ENCODE results near the gene STXBP1.

DNA sequence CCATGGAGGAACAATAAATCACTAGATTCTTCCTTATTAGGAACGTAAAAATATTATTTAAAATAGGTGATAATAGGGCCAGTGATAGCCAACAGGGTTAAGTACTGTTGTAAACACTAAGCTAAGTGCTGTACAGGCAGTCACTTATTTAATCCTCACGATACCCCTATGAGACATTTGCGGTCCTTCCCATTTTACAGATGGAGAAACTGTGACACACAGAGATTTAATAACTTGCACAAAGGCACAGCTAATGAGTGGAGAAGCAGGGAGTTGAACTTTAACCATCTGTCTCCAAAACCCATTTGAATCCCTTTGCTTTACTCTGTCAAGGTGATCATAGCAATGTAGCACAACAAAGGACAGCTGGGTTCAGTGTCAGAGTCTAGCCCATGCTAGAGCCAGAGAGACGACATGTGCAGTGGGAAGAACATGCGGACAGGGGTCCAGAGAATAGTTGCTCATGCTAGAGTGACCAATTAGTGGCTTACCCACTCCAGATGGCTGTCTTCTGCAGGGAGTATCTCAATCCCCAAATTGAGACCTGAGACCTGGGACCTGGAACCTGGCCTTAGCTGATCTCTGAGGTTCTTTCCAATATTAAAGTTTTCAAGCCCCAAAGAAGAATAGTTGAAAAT lies 28.9 kb downstream of the STXBP1 start:
- TF ChIP-seq, protein P1, sequence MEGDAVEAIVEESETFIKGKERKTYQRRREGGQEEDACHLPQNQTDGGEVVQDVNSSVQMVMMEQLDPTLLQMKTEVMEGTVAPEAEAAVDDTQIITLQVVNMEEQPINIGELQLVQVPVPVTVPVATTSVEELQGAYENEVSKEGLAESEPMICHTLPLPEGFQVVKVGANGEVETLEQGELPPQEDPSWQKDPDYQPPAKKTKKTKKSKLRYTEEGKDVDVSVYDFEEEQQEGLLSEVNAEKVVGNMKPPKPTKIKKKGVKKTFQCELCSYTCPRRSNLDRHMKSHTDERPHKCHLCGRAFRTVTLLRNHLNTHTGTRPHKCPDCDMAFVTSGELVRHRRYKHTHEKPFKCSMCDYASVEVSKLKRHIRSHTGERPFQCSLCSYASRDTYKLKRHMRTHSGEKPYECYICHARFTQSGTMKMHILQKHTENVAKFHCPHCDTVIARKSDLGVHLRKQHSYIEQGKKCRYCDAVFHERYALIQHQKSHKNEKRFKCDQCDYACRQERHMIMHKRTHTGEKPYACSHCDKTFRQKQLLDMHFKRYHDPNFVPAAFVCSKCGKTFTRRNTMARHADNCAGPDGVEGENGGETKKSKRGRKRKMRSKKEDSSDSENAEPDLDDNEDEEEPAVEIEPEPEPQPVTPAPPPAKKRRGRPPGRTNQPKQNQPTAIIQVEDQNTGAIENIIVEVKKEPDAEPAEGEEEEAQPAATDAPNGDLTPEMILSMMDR (IDR thresholded peaks at IDR 0.05): no peak
- no peak for TF ChIP-seq POLR2A (IDR thresholded peaks at IDR 0.05; ENCODE audit: low read depth)
